Cortex of kidney (tissue), 1 donor: ENCODE measurements around the gene EHD4.
A peak's percentile ranks its signal among the peaks of the same experiment; 100 is the strongest.

Experiments used
- DNase-seq: peaks from one replicate; lab custom pipeline; 2025; lab: John Stamatoyannopoulos, UW

EHD4 gene

GRCh38 chr15:41972253-41973242 is at the start of gene EHD4:
Gene EHD4, minus strand, starts transcription at chr15:41972557. Its CDS starts 63 bp downstream, at chr15:41972494.
- DNase-seq: peak; percentile 69

- no peak for DNase-seq
Observed at GRCh38 chr15:42021593-42021992, 49.2 kb upstream of the EHD4 start.

DNA sequence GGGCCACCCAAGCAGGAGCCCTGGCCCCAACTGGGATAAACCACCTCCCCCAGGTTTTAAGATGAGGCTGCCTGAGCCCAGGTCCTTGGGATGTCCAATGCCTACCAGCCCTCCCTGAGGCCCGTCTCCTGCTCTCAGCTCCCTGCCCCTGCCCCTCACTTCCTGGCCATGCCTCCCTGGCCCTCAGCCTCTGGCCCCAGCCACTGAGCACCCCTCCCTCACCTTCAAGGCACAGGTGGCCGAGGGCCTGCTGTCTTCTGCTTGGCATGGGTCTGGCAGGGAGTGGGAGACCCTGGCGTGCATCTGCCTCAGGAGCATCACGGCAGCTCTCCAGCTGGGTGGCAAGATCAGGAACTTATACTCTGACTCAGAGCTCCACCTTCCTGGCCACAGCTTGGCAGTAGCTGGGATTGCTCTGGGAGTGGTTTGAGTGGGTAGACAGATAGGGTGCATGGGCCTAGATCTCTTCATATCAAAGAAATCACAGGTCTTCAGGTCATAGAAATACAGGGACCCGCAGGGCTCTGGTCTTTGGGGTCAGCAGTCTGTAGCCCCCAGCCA is 48.4 kb upstream of the EHD4 start, which contains the start of gene PLA2G4E:
PLA2G4E (minus strand) TSS at position 330 of the 561 bp plus-strand sequence; CDS start at position 318, 12 bp downstream.
- no peak for DNase-seq

GRCh38 chr15:42018306-42019224 is 46.2 kb upstream of the EHD4 start:
- DNase-seq: no peak

DNA sequence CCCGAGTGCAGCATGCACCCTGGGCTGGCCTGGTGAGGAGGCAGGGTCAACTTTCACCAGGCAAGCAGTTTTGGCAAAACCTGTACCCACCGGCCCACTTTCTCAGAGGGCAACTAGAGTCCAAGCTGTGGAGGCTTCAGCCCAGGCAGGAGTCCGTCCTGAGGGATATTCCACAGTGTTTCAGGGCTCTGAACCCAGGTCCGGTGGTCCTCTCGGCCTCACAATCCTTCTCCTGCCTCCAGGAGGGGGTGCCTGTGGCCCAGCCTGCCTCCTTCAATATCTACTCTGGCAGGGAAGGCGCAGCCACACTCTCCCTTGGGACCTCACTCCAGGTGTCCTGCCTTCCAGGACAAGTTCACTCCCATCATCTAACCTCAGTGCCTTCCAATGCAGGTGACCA is 44.6 kb upstream of the EHD4 start:
- DNase-seq: no peak

GRCh38 chr15:42014406-42014805 is 42.0 kb upstream of the EHD4 start:
- DNase-seq: no peak

GRCh38 chr15:42012928-42013482 is 40.6 kb upstream of the EHD4 start:
- no peak for DNase-seq

DNA sequence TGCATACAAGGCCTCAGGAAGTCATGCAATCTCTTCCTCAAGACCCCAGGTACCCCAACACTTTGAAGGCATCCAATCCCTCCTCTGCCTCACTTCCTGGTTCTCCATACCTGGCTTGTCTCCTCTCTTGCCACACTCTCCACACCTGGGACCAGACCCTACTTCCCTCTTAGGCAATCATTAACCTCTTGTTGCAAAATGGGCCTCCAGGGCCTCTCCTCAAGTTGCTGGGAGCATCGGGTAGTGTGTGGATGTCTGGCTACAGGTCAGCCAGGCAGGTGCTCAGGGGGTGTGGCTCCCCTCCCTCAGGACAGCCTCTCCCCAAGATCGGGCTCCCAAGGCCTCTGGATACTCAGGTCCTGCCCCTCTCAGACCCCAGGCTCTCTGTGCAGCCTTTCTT is 39.9 kb upstream of the EHD4 start:
- no peak for DNase-seq

DNA sequence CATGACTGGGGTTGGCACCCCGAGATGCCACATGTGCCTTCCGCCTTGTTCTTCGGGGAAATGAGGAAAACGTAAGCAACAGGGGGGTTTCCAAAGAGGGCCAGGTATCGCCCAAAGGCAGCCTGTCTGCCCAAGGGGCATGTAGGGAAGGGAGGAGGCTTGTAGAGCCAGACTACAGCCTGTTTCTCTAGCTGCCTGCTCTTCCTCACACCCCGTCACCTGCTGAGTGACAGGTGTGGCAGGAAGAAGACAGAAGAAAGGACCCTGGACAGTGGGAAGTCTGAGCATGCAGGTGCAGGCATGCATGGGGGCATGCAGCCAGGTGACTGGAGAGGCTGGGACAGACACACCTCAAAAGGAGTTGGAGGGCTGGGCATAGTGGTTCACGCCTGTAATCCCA is 38.7 kb upstream of the EHD4 start:
- no peak for DNase-seq

- no peak for DNase-seq
Observed at GRCh38 chr15:42010434-42010833, 38.1 kb upstream of the EHD4 start.

DNA sequence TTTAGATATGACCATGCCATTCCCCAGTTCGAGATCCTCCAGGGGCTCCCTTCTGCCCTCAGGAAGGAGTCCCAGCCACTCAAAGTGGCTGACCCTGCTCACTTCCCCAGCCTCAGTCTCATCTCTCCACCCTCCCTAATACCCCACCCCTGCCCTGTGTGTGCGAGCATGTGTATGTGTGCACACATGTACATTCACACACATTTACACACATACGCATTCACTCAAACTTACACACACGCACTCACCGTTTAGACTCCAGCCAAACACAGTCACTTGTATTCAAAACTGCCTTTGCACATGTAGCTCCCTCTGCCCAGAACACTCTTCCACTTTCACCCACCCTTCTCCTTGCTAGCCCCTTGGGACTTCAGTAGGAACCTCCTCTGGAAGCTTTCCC is 37.1 kb upstream of the EHD4 start:
- no peak for DNase-seq

DNA sequence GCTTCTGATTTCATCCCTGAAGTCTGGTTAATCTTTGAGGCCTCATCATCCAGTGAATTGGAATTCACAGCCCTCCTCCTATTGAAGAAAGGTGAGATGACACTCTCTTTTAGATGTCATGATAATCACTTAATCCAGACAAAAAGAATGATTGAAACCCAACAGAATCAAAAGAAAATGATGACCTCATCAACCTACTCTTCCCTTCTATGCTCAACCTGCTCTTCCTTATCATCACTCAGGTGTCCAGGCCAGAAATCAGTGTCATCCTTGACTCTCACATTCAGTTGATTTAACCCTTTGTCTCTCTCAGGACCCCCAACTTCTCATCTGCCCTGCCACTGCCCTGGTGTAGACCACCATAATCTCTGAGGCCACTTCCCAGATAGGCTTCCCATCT is 36.7 kb upstream of the EHD4 start:
- DNase-seq: no peak

DNA sequence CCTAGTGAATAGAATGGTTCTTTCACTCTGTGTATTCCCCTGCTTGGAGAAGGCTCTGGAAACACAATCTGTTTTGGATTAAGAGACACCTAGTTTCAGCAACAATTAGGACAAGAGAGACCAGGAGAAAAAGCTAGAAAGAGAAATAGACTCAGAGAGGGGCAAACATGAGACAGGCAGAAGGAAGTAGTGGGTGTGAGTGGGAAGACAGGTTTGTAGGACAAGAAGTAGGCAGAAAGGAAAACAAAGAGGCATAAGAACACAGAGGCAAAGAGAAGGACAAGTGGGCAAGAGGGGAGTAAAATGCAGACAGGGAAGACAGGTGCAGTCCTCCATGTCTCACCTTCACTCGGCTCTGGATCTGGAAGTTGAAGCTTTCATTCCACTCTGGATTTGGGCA is 35.0 kb upstream of the EHD4 start:
- DNase-seq: no peak

DNA sequence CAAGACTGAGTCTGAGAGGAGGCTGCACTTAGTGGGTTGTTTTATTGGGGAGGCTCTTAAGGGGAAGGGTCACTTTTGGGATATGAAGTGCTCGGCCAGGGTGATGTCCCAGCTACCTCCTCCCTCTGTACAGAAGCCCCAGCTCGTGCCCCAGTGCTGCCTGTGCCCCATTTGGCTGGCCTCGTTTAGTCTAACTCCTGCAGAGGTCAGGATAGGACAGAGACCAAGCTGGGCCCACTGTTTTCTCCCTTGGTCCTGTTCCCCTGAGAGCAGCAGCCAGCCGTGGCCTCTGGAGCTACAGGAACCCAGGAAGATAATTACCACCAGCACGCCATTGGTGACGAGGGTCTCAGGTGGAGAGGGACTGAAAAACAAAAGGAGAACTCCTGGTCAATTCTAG is 30.0 kb upstream of the EHD4 start:
- DNase-seq: no peak

- no peak for DNase-seq
Observed at GRCh38 chr15:42001236-42001635, 28.9 kb upstream of the EHD4 start.

GRCh38 chr15:41999290-42000285 is 27.2 kb upstream of the EHD4 start:
- no peak for DNase-seq

DNA sequence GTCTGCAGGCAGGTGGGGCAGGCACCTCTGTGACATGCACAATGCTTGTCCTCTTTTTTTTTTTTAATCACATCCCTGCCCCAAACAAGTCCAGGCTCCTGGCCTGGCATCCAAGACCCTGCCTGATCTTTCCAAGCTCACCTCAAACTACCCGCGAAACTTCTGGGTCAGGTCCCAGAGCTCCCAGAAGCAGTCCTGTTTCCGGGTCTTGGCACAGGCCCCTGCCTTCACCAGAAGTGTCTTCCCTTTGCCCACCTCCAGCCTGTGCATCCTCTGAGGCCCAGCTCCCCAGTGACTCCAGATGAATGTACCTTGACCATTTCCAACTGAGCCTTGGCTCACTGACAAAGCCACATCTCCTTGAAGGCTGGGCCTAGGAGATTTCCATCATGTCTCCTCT is 25.5 kb upstream of the EHD4 start:
- DNase-seq: no peak

- DNase-seq: no peak
Observed at GRCh38 chr15:41996921-41997592, 24.7 kb upstream of the EHD4 start.

DNA sequence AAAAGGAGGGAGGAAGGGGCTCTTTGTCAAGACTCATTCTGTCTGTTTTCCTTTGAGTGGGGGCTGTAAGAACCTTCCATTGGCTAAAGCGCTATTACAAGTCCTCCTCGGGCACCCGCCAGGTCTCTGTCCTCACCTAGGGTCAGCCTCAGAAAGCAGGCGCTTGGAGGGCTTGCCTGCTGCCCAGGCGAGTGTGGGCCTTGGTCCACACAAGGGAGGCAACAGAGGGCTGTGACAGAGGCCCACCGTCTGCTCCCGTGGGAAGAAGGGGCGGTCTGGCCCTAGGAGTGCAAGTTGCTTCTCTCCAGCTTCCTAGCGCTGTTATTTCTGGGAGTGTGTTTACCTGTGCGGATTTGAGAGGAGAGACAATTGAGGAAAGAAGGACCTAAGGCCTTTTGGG is 24.0 kb upstream of the EHD4 start:
- no peak for DNase-seq

DNA sequence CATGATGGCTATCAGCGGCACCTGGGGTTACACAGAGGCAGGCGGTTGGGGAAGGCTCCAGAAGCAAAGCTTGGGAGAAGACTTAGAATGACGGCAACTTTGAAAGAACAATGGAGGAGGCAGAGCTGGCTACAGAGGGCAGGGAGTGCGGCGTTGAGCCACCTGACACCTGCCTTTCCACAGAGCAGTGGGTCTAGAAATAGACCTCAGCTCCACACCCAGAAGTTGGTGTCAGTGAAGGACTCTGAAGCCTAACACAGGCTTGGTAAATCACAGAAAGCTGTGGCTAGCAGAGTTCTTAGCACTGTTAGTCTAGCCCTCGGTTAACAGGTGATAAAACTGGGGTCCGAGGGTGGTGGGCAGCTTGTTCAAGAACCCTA is 23.1 kb upstream of the EHD4 start:
- no peak for DNase-seq
